Gastroesophageal sphincter (tissue), 4 donors: ENCODE measurements around the gene ZKSCAN8. TPM values are rescaled to one million over a fixed set of nuclear protein-coding genes. Genes with fewer than 3 reads are reported as not detected.

Experiments
- ATAC-seq: fragments of 150-250 bp; one replicate; pipeline ENCODE4 v1.9.1; 2016; ENCODE audit warnings: mild to moderate bottlenecking, moderate library complexity
- H3K27ac ChIP-seq, 4 donors: fragments of 200-600 bp; sonication (generic) in 3 of 4; 1 replicate in 3 of 4; 2 replicates in 1 of 4; pipeline ENCODE4 v1.5.1; 2016 to 2019
- H3K27me3 ChIP-seq: fragments of 200-600 bp; sonication (generic); one replicate; pipeline ENCODE4 v1.5.1; 2019
- H3K36me3 ChIP-seq, 2 donors: fragments of 200-600 bp; sonication (generic); one replicate each; pipeline ENCODE4 v1.5.1; 2019; ENCODE audit warnings: control low read depth in 1 of 2
- H3K4me1 ChIP-seq, 3 donors: fragments of 200-600 bp; sonication (generic); 1 replicate in 2 of 3; 2 replicates in 1 of 3; pipeline ENCODE4 v1.5.1; 2016 to 2019; ENCODE audit warnings: control low read depth in 2 of 3
- H3K4me3 ChIP-seq, 2 donors: fragments of 200-600 bp; sonication (generic); one replicate each; pipeline ENCODE4 v1.5.1; 2019; ENCODE audit warnings: mild to moderate bottlenecking in 1 of 2, moderate library complexity in 1 of 2
- H3K9me3 ChIP-seq, 3 donors: fragments of 200-600 bp; sonication (generic); one replicate each; pipeline ENCODE4 v1.5.1; 2017 to 2019; ENCODE audit warnings: control low read depth in 2 of 3
- EP300 ChIP-seq: sonication (generic); formaldehyde crosslinking; IDR thresholded peaks from one replicate; pipeline ENCODE4 v1.6.1; 2017; ENCODE audit warnings: antibody characterized with exemption, mild to moderate bottlenecking
- POLR2A ChIP-seq, 2 donors: fragments of 450-650 bp; IDR thresholded peaks; one replicate each; pipeline ENCODE4 v1.6.1; 2017; ENCODE audit warnings: antibody characterized with exemption in 2 of 2, mild to moderate bottlenecking in 2 of 2, moderate library complexity in 1 of 2
- POLR2AphosphoS5 ChIP-seq: sonication (generic); formaldehyde crosslinking; IDR thresholded peaks from one replicate; pipeline ENCODE4 v1.6.1; 2017; ENCODE audit warnings: antibody characterized with exemption
- WGBS, 2 donors: methylation state at CpG; one replicate each; pipeline ENCODE4 v1.1.5; 2018; ENCODE audit warnings: low coverage in 1 of 2; 5-methylcytosine and 5-hydroxymethylcytosine counted together
- total RNA-seq, 4 donors: library from RNA; depleted of rRNA; stranded (reverse); fragments of >200 nt; gene quantifications; one replicate each; pipeline ENCODE4 v1.1.0, GENCODE V29; 2016
- TF ChIP-seq, protein P1 (sequence below), 4 experiments: fragments of 200-600 bp in 2 of 4; fragments of 450-650 bp in 2 of 4; sonication (generic) in 1 of 4; IDR thresholded peaks; one replicate each; pipeline ENCODE4 v1.5.1; 2017 to 2019; ENCODE audit warnings: antibody characterized with exemption in 4 of 4, mild to moderate bottlenecking in 2 of 4, moderate library complexity in 2 of 4

ZKSCAN8 gene
- total RNA-seq, 4 donors from 2014 or later = 22.0 to 32.7 (median 29.6) TPM

GRCh38 chr6:28107506-28107905 lies 34.2 kb upstream of the ZKSCAN8 start:
- no peak overlapping the region for H3K27ac ChIP-seq
- H3K9me3 ChIP-seq = no peaks in the 10 kb centered on the region
- no peaks in the 10 kb centered on the region for H3K27me3 ChIP-seq
- WGBS, 2 donors = no CpG with 5 or more reads among the region's 3 CpGs
- no peak overlapping the region for H3K4me3 ChIP-seq
- no peaks in the 10 kb centered on the region for H3K36me3 ChIP-seq
- TF ChIP-seq POLR2AphosphoS5 = no peak
- TF ChIP-seq POLR2A (IDR thresholded peaks at IDR 0.05) = no peak
- TF ChIP-seq, protein P1, sequence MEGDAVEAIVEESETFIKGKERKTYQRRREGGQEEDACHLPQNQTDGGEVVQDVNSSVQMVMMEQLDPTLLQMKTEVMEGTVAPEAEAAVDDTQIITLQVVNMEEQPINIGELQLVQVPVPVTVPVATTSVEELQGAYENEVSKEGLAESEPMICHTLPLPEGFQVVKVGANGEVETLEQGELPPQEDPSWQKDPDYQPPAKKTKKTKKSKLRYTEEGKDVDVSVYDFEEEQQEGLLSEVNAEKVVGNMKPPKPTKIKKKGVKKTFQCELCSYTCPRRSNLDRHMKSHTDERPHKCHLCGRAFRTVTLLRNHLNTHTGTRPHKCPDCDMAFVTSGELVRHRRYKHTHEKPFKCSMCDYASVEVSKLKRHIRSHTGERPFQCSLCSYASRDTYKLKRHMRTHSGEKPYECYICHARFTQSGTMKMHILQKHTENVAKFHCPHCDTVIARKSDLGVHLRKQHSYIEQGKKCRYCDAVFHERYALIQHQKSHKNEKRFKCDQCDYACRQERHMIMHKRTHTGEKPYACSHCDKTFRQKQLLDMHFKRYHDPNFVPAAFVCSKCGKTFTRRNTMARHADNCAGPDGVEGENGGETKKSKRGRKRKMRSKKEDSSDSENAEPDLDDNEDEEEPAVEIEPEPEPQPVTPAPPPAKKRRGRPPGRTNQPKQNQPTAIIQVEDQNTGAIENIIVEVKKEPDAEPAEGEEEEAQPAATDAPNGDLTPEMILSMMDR (IDR thresholded peaks at IDR 0.05) = no peak
- no peak for TF ChIP-seq EP300
- peaks cover 0 to 5% (median 0%) of the 10 kb centered on the region in 3 donors for H3K4me1 ChIP-seq
- no peak for ATAC-seq

DNA sequence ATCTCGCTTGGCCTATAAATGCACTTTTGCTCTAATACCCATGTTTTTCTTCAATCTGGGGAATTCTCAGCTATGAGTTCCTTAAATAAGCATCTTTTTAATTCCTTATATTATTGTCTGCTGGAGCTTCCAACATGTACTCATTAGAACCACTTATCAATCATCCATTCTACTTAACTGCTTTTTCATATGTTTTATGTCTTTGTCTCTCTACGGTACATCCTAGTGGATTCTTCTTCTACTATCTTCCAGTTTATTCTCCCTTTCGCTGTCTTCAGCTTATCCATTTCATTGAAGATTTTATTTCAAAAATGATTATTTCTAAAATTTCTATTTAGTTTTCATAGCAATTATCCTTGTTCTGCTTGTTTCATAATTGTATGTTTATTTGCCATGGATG lies 29.7 kb upstream of the ZKSCAN8 start:
- H3K4me1 ChIP-seq = no peaks in the 10 kb centered on the region
- no peaks in the 10 kb centered on the region for H3K9me3 ChIP-seq
- H3K36me3 ChIP-seq = peaks cover 0 to 30% of the 10 kb centered on the region in 2 donors
- no peak overlapping the region for H3K27ac ChIP-seq
- WGBS, 2 donors = 85 to 94% methylated on average over 3 of the region's 3 CpGs
- ATAC-seq = no peak
- no peaks in the 10 kb centered on the region for H3K27me3 ChIP-seq
- TF ChIP-seq, protein P1 (IDR thresholded peaks at IDR 0.05) = no peak
- TF ChIP-seq POLR2AphosphoS5 (no peak), POLR2A (IDR thresholded peaks at IDR 0.05) (no peak), EP300 (no peak)
- no peak overlapping the region for H3K4me3 ChIP-seq

GRCh38 chr6:28115799-28116198 lies 25.9 kb upstream of the ZKSCAN8 start:
- WGBS, 2 donors = 58 to 84% methylated on average over 2 of the region's 2 CpGs
- Histone ChIP-seq H3K27me3 (no peaks in the 10 kb centered on the region), H3K27ac (no peak overlapping the region), H3K4me3 (no peak overlapping the region), H3K9me3 (no peaks in the 10 kb centered on the region), H3K36me3 (peaks cover 0 to 66% of the 10 kb centered on the region in 2 donors), H3K4me1 (no peaks in the 10 kb centered on the region)
- no peak for TF ChIP-seq EP300
- TF ChIP-seq, protein P1 (IDR thresholded peaks at IDR 0.05) = no peak
- TF ChIP-seq POLR2A (IDR thresholded peaks at IDR 0.05) = no peak
- no peak for TF ChIP-seq POLR2AphosphoS5
- no peak for ATAC-seq

DNA sequence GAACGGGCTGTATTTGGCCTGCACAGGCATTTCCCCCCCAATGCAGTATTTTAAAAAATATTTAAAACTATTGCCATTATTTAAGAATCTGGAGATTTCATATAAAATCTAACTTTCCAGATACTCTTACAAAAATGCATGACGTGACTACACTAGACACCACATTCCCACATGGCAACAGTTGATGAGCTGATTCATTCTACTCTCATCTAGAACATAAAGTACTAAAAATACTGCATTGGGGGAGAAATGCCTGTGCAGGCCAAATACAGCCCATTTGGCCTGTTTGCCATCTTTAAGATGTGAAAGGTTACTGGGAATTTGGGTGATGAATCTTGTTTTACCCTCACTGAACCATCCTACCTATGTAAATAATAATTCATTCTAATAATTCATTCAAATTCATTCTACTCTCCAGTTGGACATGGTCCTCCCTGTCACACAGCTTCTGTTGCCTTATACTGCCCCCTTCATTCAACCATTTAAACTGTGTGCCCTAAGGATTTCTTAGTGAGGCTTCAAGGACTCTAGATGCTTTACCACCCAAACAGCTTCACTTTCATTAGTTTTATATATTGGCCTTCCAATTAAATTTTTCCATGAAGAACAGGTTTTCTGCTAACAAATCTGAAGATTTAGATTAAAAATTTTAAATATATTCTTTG lies 24.2 kb upstream of the ZKSCAN8 start:
- no peak for ATAC-seq
- Histone ChIP-seq H3K36me3 (peaks cover 0 to 82% of the 10 kb centered on the region in 2 donors), H3K4me1 (no peaks in the 10 kb centered on the region), H3K9me3 (no peaks in the 10 kb centered on the region), H3K27me3 (no peaks in the 10 kb centered on the region), H3K27ac (no peak overlapping the region), H3K4me3 (no peak overlapping the region)
- no peak for TF ChIP-seq POLR2AphosphoS5
- TF ChIP-seq POLR2A (IDR thresholded peaks at IDR 0.05) = no peak
- TF ChIP-seq EP300 = no peak
- TF ChIP-seq, protein P1 (IDR thresholded peaks at IDR 0.05) = no peak
- WGBS, 2 donors = 82 to 96% methylated on average over 2 of the region's 2 CpGs

- WGBS, 2 donors = 33 to 65% methylated on average over 1 of the region's 1 CpG
- no peak for ATAC-seq
- H3K36me3 ChIP-seq = peaks cover 0 to 86% of the 10 kb centered on the region in 2 donors
These were observed 23.5 kb upstream of the ZKSCAN8 start for GRCh38 chr6:28118217-28118616.

More at GRCh38 chr6:28118217-28118616, 23.5 kb upstream of the ZKSCAN8 start:
- Histone ChIP-seq H3K4me1 (no peaks in the 10 kb centered on the region), H3K27me3 (no peaks in the 10 kb centered on the region), H3K27ac (no peak overlapping the region), H3K4me3 (no peak overlapping the region), H3K9me3 (no peaks in the 10 kb centered on the region)
- TF ChIP-seq, protein P1 (IDR thresholded peaks at IDR 0.05) = no peak
- TF ChIP-seq POLR2AphosphoS5 (no peak), POLR2A (IDR thresholded peaks at IDR 0.05) (no peak), EP300 (no peak)
